Thymus (tissue), 11 donors: ENCODE data around the gene SDHA. TPM values are rescaled to one million over a fixed set of nuclear protein-coding genes. Genes with fewer than 3 reads are reported as not detected.
"Not testable (repeated sequence)": the region's sequence is repeated elsewhere in the genome, so short reads cannot be mapped to it uniquely, and the experiment has no call there.

ENCODE experiments used
- DNase-seq, 9 donors: peaks; one replicate each; pipeline ENCODE4 v3.0.0-alpha.2; 2013; ENCODE audit warnings: low spot score in 9 of 9, low read depth in 6 of 9, missing footprints in 1 of 9
- H3K27ac ChIP-seq, 2 donors: one replicate each; pipeline ENCODE4 v1.5.1; 2013; ENCODE audit warnings: control low read depth in 1 of 2, low read depth in 1 of 2, low read length in 1 of 2, mild to moderate bottlenecking in 1 of 2, moderate library complexity in 1 of 2
- H3K27me3 ChIP-seq, 2 donors: one replicate each; pipeline ENCODE4 v1.5.1; 2013; ENCODE audit warnings: low read length in 1 of 2; ENCODE audit not compliant: control insufficient read depth in 2 of 2, insufficient read depth in 1 of 2
- H3K36me3 ChIP-seq, 2 donors: one replicate each; pipeline ENCODE4 v1.5.1; 2013; ENCODE audit warnings: low read length in 1 of 2, mild to moderate bottlenecking in 1 of 2, moderate library complexity in 1 of 2; ENCODE audit not compliant: control insufficient read depth in 2 of 2, insufficient read depth in 2 of 2
- H3K4me1 ChIP-seq, 2 donors: one replicate each; pipeline ENCODE4 v1.5.1; 2013; ENCODE audit warnings: low read length in 2 of 2; ENCODE audit not compliant: control insufficient read depth in 2 of 2, insufficient read depth in 2 of 2
- H3K4me3 ChIP-seq, 2 donors: one replicate each; pipeline ENCODE4 v1.5.1; 2013; ENCODE audit warnings: low read length in 2 of 2, control low read depth in 1 of 2, mild to moderate bottlenecking in 1 of 2
- H3K9me3 ChIP-seq, 2 donors: one replicate each; pipeline ENCODE4 v1.5.1; 2013; ENCODE audit warnings: low read length in 1 of 2, mild to moderate bottlenecking in 1 of 2; ENCODE audit not compliant: control insufficient read depth in 2 of 2, insufficient read depth in 1 of 2
- WGBS: extraction: QIAGEN DNeasy Blood & Tissue Kit; methylation state at CpG from one replicate; pipeline ENCODE4 v1.1.7; 2013; 5-methylcytosine and 5-hydroxymethylcytosine counted together
- polyA plus RNA-seq: library from polyadenylated mRNA; stranded (reverse); fragments of 200-250 nt; gene quantifications from one replicate; pipeline ENCODE4 v1.2.3, GENCODE V29; 2013
- total RNA-seq: library from RNA; stranded (reverse); fragments of 120-200 nt; gene quantifications from one replicate; pipeline ENCODE4 v1.2.4, GENCODE V29; 2013
- donor health status: healthy.

The SDHA gene
- total and polyA plus RNA-seq, 2 donors, result 71.7 to 77.5 TPM

GRCh38 chr5:302966-303365 is 84.8 kb downstream of the SDHA start:
- peaks cover 0 to 7% of the 10 kb centered on the region in 2 donors for H3K4me1 ChIP-seq
- 94% methylated on average over 8 of the region's 8 CpGs for WGBS

GRCh38 chr5:303741-304140 is 85.6 kb downstream of the SDHA start:
- Histone ChIP-seq H3K36me3 (peaks cover 21 to 24% of the 10 kb centered on the region in 2 donors), H3K9me3 (peaks cover 0 to 13% of the 10 kb centered on the region in 2 donors)
- WGBS, result 86% methylated on average over 8 of the region's 8 CpGs
- not testable (repeated sequence) for H3K27me3 ChIP-seq, H3K4me3 ChIP-seq, H3K4me1 ChIP-seq, DNase-seq, H3K27ac ChIP-seq

More at GRCh38 chr5:302966-303365, 84.8 kb downstream of the SDHA start:
- peaks cover 0 to 13% of the 10 kb centered on the region in 2 donors for H3K9me3 ChIP-seq
- no peak overlapping the region for H3K27ac ChIP-seq
- H3K4me3 ChIP-seq, result no peak overlapping the region
- H3K36me3 ChIP-seq, result peaks cover 18 to 19% of the 10 kb centered on the region in 2 donors
- H3K27me3 ChIP-seq, result no peaks in the 10 kb centered on the region
- DNase-seq, result no peak

- Histone ChIP-seq H3K27me3 (no peaks in the 10 kb centered on the region), H3K36me3 (peaks cover 26 to 33% of the 10 kb centered on the region in 2 donors), H3K4me1 (peaks cover 0 to 7% of the 10 kb centered on the region in 2 donors), H3K9me3 (peaks cover 0 to 13% of the 10 kb centered on the region in 2 donors), H3K27ac (no peak overlapping the region), H3K4me3 (no peak overlapping the region)
- no peak for DNase-seq
- 97% methylated on average over 9 of the region's 9 CpGs for WGBS
Measured at GRCh38 chr5:305050-305449, 86.9 kb downstream of the SDHA start.

- Histone ChIP-seq H3K27me3 (no peaks in the 10 kb centered on the region), H3K4me3 (no peak overlapping the region), H3K9me3 (peaks cover 0 to 13% of the 10 kb centered on the region in 2 donors), H3K4me1 (peaks cover 0 to 7% of the 10 kb centered on the region in 2 donors), H3K36me3 (peaks cover 27 to 37% of the 10 kb centered on the region in 2 donors), H3K27ac (no peak overlapping the region)
- WGBS, result 94% methylated on average over 14 of the region's 14 CpGs
- DNase-seq, result no peak
Measured at GRCh38 chr5:305459-305858, 87.3 kb downstream of the SDHA start.

GRCh38 chr5:306011-306805 is 88.1 kb downstream of the SDHA start:
- Histone ChIP-seq H3K4me1 (peaks cover 0 to 7% of the 10 kb centered on the region in 2 donors), H3K9me3 (peaks cover 0 to 13% of the 10 kb centered on the region in 2 donors), H3K27me3 (no peaks in the 10 kb centered on the region), H3K36me3 (peaks cover 31 to 43% of the 10 kb centered on the region in 2 donors), H3K27ac (no peak overlapping the region), H3K4me3 (no peak overlapping the region)
- WGBS, result 99% methylated on average over 28 of the region's 28 CpGs
- no peak for DNase-seq

Other genes with a start within 250 kb of the SDHA start
- 0.47 TPM for gene PLEKHG4B, start 126.2 kb upstream of the SDHA start, total RNA-seq
- 0.64 TPM for gene PLEKHG4B, start 126.2 kb upstream of the SDHA start, polyA plus RNA-seq
- 0.90 TPM for gene LRRC14B, start 26.8 kb upstream of the SDHA start, total RNA-seq
- 0.02 TPM for gene LRRC14B, start 26.8 kb upstream of the SDHA start, polyA plus RNA-seq
- gene CCDC127, start 167 bp upstream of the SDHA start, total RNA-seq, result 3.9 TPM
- gene CCDC127, start 167 bp upstream of the SDHA start, polyA plus RNA-seq, result 3.4 TPM
- 127 TPM for gene PDCD6, start 53.3 kb downstream of the SDHA start, total RNA-seq
- 162 TPM for gene PDCD6, start 53.3 kb downstream of the SDHA start, polyA plus RNA-seq
- 0.52 TPM for gene AHRR, start 103.4 kb downstream of the SDHA start, total RNA-seq
- 0.34 TPM for gene AHRR, start 103.4 kb downstream of the SDHA start, polyA plus RNA-seq
- gene EXOC3, start 224.9 kb downstream of the SDHA start, total RNA-seq, result 27.2 TPM
- 60.0 TPM for gene EXOC3, start 224.9 kb downstream of the SDHA start, polyA plus RNA-seq